GM18498 (cell line): ENCODE measurements around the gene KCNK10.

Experiments used
- ATAC-seq: cut with Tn5 transposase; IDR thresholded peaks from one replicate; pipeline ENCODE4 v1.9.1; 2021; ENCODE audit warnings: mild to moderate bottlenecking, moderate library complexity; ENCODE audit not compliant: unreplicated experiment

KCNK10 gene, protein sequence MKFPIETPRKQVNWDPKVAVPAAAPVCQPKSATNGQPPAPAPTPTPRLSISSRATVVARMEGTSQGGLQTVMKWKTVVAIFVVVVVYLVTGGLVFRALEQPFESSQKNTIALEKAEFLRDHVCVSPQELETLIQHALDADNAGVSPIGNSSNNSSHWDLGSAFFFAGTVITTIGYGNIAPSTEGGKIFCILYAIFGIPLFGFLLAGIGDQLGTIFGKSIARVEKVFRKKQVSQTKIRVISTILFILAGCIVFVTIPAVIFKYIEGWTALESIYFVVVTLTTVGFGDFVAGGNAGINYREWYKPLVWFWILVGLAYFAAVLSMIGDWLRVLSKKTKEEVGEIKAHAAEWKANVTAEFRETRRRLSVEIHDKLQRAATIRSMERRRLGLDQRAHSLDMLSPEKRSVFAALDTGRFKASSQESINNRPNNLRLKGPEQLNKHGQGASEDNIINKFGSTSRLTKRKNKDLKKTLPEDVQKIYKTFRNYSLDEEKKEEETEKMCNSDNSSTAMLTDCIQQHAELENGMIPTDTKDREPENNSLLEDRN

GRCh38 chr14:88323086-88323522, at the start of gene KCNK10:
TSS of gene KCNK10 (minus strand) at chr14:88323269. CDS start at chr14:88322798, 471 bp downstream.
- peak; percentile 29 for ATAC-seq

DNA sequence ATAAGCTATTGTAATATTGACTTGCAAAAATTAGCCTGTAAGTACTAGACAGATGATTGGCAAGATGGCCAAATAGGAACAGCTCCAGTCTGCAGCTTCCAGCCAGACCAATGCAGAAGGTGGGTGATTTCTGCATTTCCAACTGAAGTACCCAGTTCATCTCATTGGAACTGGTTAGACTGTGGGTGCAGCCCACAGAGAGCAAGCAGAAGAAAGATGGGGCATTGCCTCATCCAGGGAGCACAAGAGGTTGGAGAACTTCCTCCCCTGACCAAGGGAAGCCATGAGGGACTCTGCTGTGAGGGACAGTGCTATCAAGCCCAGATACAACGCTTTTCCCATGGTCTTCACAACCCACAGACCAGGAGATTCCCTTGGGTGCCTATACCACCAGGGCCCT, 46.4 kb upstream of the KCNK10 start:
- ATAC-seq: no peak

DNA sequence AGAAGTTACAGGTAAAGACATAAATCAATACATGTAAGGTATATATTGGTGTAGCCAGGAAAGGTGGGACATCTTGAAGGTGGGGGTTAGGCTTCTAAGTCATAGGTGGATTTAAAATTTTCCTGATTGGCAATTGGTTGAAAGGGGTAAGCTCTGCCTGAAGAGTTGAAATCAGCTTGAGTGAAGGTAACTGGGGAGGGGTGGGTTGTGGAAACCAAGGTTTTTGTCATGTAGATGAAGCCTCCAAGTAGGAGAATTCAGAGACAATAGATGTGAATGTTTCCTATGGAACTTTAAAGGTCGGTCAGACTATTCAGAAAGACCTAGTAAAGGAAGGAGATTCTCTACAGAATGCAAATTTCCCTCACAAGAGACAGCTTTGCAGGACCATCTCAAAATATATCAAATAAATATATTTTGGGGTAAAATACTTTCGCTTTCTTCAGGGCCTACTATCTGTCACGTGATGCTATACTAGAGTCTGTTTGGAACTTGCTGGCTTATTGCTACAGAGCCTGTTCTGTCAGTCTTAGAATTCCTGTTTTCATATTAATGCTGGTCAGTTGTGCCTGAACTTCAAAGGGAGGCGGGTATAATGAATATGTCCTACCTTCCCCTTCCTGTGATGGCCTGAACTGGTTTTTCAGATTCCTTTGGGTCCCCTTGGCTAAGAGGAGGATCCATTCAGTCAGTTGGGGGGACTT, 41.8 kb upstream of the KCNK10 start:
- ATAC-seq: no peak

DNA sequence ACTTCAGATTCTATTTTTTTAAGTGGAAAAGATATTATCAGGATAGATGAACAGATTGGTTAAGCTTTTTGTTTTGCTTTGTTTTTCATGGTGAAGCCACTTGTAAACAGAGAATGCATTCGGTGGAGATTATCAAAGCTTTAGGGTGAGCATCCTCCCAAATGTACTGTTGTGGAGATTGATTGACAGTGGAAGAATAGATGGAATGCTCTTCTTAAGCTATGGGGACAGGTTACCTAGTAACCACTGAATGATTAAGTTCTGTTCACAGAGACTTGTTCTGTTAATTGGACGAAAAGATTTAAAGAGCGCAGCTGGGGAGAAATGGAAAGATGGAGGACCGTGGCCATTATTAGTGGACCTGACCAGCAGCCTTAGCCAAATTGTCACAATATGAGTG, 40.6 kb upstream of the KCNK10 start:
- no peak for ATAC-seq

GRCh38 chr14:88359500-88359899, 36.4 kb upstream of the KCNK10 start:
- no peak for ATAC-seq

GRCh38 chr14:88354358-88354757, 31.3 kb upstream of the KCNK10 start:
- ATAC-seq: no peak

- ATAC-seq: no peak
Measured at GRCh38 chr14:88352698-88353097, 29.6 kb upstream of the KCNK10 start.

DNA sequence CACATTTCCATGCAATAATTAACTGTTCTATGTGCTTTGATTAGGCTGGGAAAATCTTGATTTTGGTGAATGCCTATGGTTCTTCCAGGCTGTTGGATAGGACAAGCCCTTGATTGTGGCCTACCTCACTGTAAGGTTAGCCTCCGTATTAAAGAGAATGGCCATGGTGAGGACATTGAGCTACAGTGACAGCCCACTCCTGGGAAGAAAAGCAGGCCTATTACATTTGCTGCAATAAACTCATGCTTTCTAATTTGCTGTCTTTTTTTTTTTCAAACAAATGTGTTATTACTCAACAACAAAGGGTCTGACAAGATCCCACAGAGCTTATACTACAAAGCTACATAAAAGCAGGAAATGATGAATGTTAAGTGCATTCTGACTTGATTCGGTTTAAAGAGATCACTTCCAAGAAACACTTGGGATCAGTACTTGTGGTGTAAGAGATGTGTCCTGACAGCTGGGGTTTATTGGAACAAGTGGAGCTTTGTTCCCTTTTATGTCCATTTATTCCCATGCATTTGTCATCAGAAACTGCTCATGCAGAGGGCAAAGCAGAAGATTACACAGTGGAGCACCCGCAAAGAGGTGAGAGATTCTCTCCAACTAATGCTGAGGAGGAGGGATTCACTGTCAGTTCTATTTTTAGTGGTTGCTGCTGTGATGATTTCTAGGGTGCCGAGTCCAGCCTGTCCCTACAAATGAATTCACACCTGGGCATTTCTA, 29.1 kb upstream of the KCNK10 start:
- no peak for ATAC-seq

- no peak for ATAC-seq
Measured at GRCh38 chr14:88348546-88348945, 25.5 kb upstream of the KCNK10 start.

- no peak for ATAC-seq
Measured at GRCh38 chr14:88346048-88346639, 23.1 kb upstream of the KCNK10 start.

GRCh38 chr14:88342980-88343379, 19.9 kb upstream of the KCNK10 start:
- ATAC-seq: no peak

DNA sequence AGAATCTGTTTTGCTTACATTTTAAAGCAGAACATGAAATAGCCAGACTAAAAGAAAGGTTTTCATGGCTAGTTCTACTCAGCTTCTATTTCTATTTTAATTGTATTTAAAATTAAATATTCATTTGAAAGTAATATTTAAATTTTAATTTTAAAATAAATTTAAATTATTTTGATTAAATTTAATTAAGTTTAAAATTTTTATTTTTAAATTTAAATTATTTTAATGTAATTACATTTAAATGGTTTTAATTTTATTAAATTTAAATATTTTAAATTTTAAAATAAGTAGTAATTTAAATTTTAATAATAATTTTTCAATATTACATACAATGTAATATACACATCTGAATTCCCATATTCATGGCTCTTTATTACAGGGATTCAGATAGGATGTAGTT, 17.3 kb upstream of the KCNK10 start:
- no peak for ATAC-seq

GRCh38 chr14:88333036-88333435, 10.0 kb upstream of the KCNK10 start:
- no peak for ATAC-seq

DNA sequence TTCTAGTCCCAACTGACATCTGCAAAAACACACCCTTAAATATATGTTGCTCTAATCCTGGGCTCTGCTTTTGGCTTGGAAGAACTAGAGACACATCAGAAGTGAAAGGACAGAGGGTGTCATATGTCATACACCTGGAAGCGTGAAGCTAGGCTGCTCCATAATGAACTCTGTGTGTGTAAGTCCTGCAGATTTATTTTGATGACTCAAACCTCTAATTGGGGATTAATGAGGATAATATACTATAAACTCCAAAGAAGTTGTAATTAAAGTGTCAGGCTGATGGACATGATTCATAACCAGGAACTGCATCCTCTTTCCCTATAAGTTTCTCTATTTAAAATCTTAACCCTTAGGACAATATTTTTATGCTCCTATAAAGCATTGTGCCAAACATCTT, 4.4 kb upstream of the KCNK10 start:
- ATAC-seq: no peak

GRCh38 chr14:88326352-88327103, 3.5 kb upstream of the KCNK10 start:
- ATAC-seq: no peak

- ATAC-seq: no peak
Measured at GRCh38 chr14:88325883-88326282, 2.8 kb upstream of the KCNK10 start.

DNA sequence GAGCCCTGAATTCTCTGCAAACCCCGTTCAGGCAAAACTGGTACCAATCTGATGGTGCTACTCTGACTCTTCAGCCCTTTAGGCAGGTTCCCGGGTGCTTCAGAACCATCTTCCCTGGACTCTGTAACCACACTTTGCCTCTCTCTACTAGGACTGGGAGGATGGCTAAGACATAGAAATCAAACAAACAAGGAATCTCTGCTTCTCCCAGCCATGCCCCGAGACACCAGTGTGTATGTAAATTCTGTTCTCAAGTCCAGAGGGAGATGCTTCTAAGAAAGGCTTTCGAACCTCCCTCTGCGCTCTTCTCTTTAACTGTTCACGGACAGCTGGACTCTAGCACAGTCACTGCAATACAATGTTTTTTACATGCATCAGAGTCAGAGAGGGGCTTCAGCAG, 1.9 kb upstream of the KCNK10 start:
- no peak for ATAC-seq

- no peak for ATAC-seq
Measured at GRCh38 chr14:88324491-88324890, 1.4 kb upstream of the KCNK10 start.

GRCh38 chr14:88323523-88324199, 592 bp upstream of the KCNK10 start:
- ATAC-seq: peak; percentile 93
